ENCODE data around the gene RASA1.

RASA1 gene

GRCh38 chr5:87403899-87404298 lies 136.2 kb downstream of the RASA1 start:
- no peak for DNase-seq (ENCODE audit: low spot score)

DNA sequence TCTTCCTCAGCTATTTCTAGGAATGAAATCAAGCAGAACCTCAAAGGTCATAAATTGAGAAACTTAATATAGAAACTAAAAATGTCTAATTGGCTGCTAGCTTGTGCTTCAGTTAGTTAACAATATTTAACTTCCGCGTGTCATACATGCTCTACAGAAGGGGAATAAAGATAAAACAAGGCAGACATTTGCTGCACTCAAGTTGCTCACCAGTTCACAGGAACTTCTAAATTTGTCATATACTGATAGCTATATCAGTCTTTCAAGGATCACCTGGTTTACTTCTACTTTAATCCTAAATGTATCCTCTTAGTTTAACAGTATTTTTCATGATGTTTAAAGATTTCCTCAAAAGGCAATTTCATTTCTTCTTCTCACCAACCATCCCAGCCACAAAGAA lies 136.7 kb downstream of the RASA1 start:
- no peak for DNase-seq (ENCODE audit: low spot score)

- DNase-seq (ENCODE audit: low spot score), result no peak
Observed at GRCh38 chr5:87405472-87406155, 137.9 kb downstream of the RASA1 start.

DNA sequence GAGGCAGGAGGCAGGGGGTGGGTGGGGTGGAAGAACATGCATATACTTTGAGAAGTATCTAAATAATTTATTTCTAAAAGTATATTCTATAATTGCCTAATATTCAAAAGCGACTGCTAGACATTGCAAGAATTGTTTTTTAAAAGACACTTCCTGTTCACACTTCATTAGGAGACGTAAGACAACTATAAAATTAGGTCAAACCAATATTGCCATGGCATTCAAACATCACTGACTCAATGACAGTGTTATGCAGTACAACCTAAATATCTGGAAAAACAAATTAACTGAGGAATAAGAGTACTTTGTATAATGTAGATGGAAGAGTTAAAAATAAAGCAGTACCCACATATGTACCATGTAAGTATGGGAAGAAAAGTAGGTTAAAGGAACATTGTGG lies 140.5 kb downstream of the RASA1 start:
- peak; percentile 40 for DNase-seq (ENCODE audit: low spot score)

- DNase-seq (ENCODE audit: low spot score), result no peak
Observed at GRCh38 chr5:87410931-87411330, 143.2 kb downstream of the RASA1 start.

GRCh38 chr5:87411586-87411972 lies 143.9 kb downstream of the RASA1 start:
- DNase-seq (ENCODE audit: low spot score), result no peak

- peak; percentile 33 for DNase-seq (ENCODE audit: low spot score)
Observed at GRCh38 chr5:87411973-87412629, 144.4 kb downstream of the RASA1 start.

DNA sequence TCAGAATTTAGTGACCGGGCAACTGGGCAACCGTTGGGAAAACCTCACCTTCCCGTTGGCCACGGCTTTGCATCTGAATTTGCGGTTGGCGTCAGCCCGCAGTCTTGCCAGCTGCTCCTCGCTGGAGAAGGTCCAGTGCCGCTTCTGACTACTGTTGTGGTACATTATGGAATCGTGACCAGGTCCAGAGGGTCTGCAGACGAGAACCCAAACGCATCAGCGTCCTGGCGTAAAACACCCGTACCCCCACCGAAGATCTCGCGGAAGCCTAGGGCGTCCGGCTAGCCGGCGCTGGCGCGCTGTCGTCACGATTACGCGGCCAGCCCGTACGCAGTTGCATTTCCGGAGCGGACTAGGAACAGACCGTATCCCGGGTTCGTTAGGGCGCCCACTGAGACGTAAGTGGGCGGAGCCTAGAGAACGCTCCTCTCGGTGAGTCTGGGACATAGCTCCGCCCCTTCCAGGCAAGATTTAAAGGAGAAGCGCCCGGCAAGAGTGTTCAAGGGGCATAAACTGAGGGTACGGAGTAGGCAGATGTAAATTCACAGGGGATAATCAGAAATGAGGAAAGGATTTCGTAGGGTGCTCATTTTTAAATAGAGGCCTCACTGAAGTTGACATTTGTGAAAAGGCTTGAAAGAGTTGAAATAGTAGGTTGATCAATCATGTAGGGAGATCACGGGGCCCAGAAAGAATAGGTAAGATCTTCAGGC lies 145.1 kb downstream of the RASA1 start, which contains the start of gene CCNH:
CCNH (minus strand) TSS at position 301 of the 713 bp plus-strand sequence; CDS start at position 165, 136 bp downstream.
- peak; percentile 97 for DNase-seq (ENCODE audit: low spot score)

- no peak for DNase-seq (ENCODE audit: low spot score)
Observed at GRCh38 chr5:87413343-87413645, 145.6 kb downstream of the RASA1 start.

DNA sequence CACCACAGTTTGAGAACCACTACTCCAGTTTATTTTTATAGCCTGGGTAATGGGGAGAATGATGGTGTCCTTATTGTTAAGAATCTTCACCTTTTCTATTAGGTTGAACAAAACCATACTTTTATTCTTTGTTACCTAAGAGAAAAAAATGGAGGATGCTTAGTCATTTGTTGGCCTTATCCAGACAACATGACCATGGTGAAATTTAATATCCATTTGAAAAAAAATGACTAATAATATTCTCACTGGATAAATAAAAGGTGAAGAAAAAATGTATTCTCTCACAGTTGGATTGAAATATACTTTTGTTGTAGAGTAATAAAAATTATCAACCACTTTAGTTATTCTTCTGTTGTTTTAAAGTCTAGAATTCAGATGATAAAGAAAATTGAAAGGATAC lies 150.8 kb downstream of the RASA1 start:
- DNase-seq (ENCODE audit: low spot score), result no peak

- DNase-seq (ENCODE audit: low spot score), result no peak
Observed at GRCh38 chr5:87421307-87421706, 153.6 kb downstream of the RASA1 start.

DNA sequence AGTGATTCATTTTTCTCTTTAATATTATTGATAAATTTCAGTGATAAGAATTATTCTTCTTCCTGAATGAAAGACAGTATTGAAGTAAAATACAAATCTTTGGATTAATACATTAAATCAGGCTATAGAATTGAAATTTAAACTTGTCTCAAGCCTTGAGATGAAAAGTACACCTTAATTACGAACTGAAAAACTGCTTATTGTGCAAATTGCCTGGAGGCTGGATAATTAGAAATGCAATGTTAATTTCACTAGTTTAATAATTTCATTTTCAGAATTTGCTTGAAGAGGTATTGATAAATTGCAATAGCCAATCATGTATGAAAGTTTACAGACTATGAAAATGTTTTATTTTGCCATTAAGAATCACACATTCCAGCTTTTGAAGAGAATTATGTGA lies 156.1 kb downstream of the RASA1 start:
- DNase-seq (ENCODE audit: low spot score), result no peak

- no peak for DNase-seq (ENCODE audit: low spot score)
Observed at GRCh38 chr5:87430863-87431457, 163.3 kb downstream of the RASA1 start.

GRCh38 chr5:87432460-87432859 lies 164.8 kb downstream of the RASA1 start:
- no peak for DNase-seq (ENCODE audit: low spot score)

DNA sequence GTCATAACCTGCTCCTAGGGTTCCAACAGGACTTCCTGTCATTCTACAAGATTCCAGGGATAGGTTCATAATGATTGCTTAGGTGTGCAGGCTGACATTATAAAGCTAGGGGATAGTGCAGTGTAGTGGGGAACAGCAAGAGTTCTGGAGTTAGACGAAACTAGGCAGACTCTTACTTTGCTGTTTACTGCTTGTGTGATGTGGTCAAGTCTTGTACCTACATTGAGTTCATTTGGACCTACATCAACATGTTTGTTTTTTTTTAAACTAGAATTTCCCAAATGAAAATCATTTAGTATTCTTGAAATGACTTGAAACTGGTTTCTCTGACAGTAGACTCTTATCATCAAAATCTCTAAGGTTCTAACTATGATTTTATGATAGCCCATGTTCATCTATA lies 166.3 kb downstream of the RASA1 start:
- DNase-seq (ENCODE audit: low spot score), result no peak

- DNase-seq (ENCODE audit: low spot score), result no peak
Observed at GRCh38 chr5:87434461-87434860, 166.8 kb downstream of the RASA1 start.

GRCh38 chr5:87435144-87435694 lies 167.5 kb downstream of the RASA1 start:
- no peak for DNase-seq (ENCODE audit: low spot score)

GRCh38 chr5:87437724-87438123 lies 170.0 kb downstream of the RASA1 start:
- DNase-seq (ENCODE audit: low spot score), result no peak

GRCh38 chr5:87438231-87438630 lies 170.5 kb downstream of the RASA1 start:
- DNase-seq (ENCODE audit: low spot score), result no peak

Measured in CD4-positive, alpha-beta T cell treated with Interleukin-2 at 100 ng/mL for 4 hours (primary cell).